GM12873 (cell line): ENCODE results near the gene CD36.

ENCODE experiments used
- TF ChIP-seq, protein P1 (sequence below): IDR thresholded peaks from 2 replicates; pipeline ENCODE4 v1.5.1; 2012; ENCODE audit warnings: low read depth, mild to moderate bottlenecking, moderate library complexity, low read length, control low read depth; ENCODE audit not compliant: insufficient read depth; ENCODE audit errors: missing control alignments

The CD36 gene

DNA sequence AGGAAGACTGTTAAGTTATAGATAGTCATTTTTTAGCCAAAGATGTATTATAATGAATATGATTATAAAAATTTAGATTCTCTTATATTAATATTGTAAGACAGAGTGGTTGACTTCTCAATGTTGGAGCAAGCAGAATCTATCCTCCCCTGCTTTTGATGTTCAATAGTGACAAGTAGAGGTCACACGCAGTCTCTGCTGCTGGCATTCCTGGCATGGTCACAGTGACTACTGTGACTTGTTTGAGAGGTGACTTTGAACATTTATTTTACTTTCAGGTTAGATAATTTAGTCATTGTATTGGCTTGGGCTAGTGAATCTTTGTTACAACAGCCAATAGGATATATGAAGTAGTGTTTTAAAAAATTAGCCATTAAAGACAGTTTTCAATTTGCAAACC is 13.7 kb upstream of the CD36 start:
- TF ChIP-seq, protein P1, sequence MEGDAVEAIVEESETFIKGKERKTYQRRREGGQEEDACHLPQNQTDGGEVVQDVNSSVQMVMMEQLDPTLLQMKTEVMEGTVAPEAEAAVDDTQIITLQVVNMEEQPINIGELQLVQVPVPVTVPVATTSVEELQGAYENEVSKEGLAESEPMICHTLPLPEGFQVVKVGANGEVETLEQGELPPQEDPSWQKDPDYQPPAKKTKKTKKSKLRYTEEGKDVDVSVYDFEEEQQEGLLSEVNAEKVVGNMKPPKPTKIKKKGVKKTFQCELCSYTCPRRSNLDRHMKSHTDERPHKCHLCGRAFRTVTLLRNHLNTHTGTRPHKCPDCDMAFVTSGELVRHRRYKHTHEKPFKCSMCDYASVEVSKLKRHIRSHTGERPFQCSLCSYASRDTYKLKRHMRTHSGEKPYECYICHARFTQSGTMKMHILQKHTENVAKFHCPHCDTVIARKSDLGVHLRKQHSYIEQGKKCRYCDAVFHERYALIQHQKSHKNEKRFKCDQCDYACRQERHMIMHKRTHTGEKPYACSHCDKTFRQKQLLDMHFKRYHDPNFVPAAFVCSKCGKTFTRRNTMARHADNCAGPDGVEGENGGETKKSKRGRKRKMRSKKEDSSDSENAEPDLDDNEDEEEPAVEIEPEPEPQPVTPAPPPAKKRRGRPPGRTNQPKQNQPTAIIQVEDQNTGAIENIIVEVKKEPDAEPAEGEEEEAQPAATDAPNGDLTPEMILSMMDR = no peak

DNA sequence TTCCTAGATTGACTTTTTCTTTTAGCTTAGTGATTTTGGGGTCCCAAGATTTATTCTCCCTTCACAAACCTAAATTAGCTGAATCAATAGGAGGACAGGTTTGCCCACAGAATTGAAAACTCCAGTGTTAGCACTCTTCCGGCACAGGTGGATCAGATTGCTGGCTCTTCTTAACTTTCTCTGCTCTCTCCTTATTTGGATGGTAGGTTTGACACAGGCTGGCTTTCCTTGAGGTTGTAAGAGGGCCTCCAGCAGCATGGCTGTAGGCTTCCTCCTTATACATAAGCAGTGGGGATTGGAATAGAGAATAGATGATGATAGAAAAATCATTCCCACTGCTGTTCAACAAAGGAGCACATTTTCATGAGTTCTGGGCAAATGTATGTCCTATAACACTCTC is 9.4 kb upstream of the CD36 start:
- TF ChIP-seq, protein P1 = no peak

DNA sequence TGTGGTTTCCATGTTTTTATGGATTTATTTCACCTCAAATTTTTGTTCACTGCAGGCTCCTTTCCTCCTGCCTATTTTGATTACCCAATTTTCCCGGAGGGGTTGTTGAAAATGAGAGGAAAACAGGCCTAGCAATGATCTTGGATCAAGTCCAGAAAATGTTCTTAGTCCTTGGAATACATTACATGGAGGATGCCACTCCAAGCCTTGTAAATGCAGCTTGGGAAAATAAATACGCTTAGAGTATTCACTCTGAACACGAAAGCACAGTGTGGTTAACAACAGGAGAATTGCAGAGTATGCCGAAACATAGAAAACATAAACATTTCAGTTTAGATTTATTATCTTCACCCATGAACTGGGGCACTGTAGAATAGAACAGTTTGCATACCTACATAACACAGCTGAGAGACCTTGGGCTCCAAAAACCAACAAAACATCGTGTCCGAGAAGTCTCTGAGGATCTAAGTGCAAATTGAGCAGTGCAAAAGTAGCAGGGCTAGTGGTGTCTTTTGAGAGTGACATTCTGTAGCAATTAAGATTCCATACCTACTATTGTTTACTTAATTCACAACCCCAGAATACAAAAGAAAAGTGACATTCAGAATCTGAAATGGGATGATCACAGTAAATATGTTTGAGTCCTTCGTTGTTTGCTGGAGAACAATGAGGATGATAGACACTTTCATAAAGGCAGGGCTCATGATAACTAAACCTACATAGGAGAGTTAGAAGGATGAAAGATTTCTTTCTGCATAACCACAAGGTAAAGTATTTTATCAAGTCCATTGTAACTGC is 7.6 kb upstream of the CD36 start:
- TF ChIP-seq, protein P1 = no peak

DNA sequence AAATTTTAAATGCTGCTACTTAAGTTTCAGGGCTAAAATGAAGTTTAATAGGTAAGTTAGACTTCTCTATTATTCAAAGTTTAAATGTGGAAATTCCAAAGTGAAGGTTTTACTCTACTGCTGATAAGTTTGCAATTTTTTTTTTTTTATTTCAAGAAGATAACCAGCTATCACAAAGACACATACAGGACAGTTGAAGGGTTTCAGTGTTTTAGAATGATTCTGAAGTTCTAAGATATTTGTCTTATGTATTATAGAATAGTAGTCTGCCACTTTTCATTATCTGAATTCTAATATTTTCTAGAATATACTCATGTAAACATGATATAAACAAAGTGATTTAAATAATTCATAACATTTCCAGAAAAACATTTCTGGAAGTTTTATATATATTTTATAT is 7.0 kb upstream of the CD36 start:
- TF ChIP-seq, protein P1 = no peak

DNA sequence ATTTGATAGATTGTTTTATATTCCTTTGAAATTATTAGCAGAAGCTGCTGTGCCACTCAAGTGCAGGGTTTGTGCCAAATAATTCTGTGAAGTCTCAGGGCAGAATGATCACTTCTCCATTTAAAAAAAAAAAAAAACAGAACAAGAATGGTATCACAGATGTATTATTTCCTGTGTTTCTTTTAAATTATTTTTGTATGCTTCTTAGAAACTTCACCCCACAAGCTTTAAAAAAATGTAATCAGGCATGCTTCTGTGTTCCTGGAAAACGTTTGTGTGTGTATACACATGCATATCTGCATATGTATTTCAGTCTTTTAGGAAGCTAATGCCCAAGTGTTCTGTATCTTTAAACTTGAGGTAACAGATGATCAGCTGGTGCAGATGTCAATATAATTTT is 6.3 kb upstream of the CD36 start:
- TF ChIP-seq, protein P1 = no peak

DNA sequence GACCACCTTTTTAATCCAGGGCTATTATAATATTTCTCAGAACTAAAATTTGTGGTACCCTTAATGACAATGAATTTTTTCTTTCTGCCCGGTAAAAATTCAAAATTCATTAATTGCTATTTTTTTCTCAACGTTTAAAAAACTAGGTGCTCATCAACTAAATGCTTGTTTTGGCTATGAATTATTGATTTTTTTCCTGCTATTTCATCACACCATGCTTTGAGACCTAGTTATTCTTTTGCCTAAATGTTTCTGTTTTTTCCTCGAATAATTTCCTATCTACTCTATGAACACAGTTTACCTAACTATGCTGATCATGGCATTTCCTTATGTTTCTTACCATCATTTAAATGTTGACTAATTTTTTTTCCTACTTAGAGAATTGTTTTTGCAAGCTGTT is 5.6 kb upstream of the CD36 start:
- TF ChIP-seq, protein P1 = no peak

DNA sequence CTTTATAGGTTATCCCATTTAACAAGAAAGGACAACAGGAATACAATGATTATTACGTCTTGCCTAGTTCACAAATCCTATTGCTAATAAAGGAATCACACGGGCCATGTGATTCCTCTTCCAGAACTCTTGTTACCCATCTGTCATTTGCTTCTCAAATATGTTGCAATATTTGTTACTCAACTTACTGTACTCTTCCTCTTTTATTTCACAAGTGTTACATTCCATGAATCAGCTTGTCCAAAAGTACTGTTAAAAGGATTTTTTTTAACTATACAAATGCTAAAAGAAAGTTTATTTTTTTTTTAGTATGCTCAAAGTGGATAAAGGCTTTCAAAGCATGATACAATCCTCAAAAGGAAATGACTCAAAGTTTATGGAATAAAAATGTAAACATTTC is 3.9 kb upstream of the CD36 start:
- TF ChIP-seq, protein P1 = no peak
